KMS-11 (cell line): ENCODE measurements around the gene FBXO31.

Source experiments
- H2AFZ ChIP-seq: fragments of 200-600 bp; sonication (generic); 2 replicates; pipeline ENCODE4 v1.6.1; 2016; ENCODE audit warnings: antibody characterized with exemption, mixed run types, low read depth
- H3K27ac ChIP-seq: fragments of 200-600 bp; sonication (generic); 2 replicates; pipeline ENCODE4 v1.6.1; 2016; ENCODE audit warnings: mild to moderate bottlenecking, mixed run types
- H3K27me3 ChIP-seq: fragments of 200-600 bp; sonication (generic); 2 replicates; pipeline ENCODE4 v1.6.1; 2017; ENCODE audit warnings: mild to moderate bottlenecking, low read depth, mixed run types, moderate library complexity; ENCODE audit not compliant: insufficient read depth
- H3K36me3 ChIP-seq: fragments of 200-600 bp; sonication (generic); 2 replicates; pipeline ENCODE4 v1.6.1; 2017; ENCODE audit warnings: mild to moderate bottlenecking, mixed run types; ENCODE audit not compliant: insufficient read depth
- H3K4me1 ChIP-seq: fragments of 200-600 bp; sonication (generic); 2 replicates; pipeline ENCODE4 v1.6.1; 2016; ENCODE audit warnings: mild to moderate bottlenecking, low read depth, mixed run types; ENCODE audit not compliant: poor library complexity, severe bottlenecking
- H3K4me2 ChIP-seq: fragments of 200-600 bp; sonication (generic); 2 replicates; pipeline ENCODE4 v1.7.0; 2016; ENCODE audit warnings: mild to moderate bottlenecking, mixed run types
- H3K4me3 ChIP-seq: fragments of 200-600 bp; sonication (generic); IDR thresholded peaks from 2 replicates; pipeline ENCODE4 v1.6.1; 2017; ENCODE audit warnings: low read depth, low read length, mixed read lengths; ENCODE audit not compliant: insufficient read depth
- H3K79me2 ChIP-seq: fragments of 200-600 bp; sonication (generic); 2 replicates; pipeline ENCODE4 v1.6.1; 2016; ENCODE audit warnings: low read depth, mixed run types; ENCODE audit not compliant: insufficient read depth
- H3K9ac ChIP-seq: fragments of 200-600 bp; sonication (generic); 2 replicates; pipeline ENCODE4 v1.6.1; 2016; ENCODE audit warnings: mild to moderate bottlenecking, mixed run types
- H4K20me1 ChIP-seq: fragments of 200-600 bp; sonication (generic); 2 replicates; pipeline ENCODE4 v1.6.1; 2016; ENCODE audit warnings: mild to moderate bottlenecking, mixed run types; ENCODE audit not compliant: insufficient read depth
- TF ChIP-seq, protein P1 (sequence below): fragments of 200-600 bp; sonication (generic); conservative IDR thresholded peaks from 2 replicates; pipeline ENCODE4 v1.6.1; 2017; ENCODE audit warnings: low read depth, mild to moderate bottlenecking, antibody characterized with exemption, low read length, moderate library complexity, mixed read lengths

Gene FBXO31

DNA sequence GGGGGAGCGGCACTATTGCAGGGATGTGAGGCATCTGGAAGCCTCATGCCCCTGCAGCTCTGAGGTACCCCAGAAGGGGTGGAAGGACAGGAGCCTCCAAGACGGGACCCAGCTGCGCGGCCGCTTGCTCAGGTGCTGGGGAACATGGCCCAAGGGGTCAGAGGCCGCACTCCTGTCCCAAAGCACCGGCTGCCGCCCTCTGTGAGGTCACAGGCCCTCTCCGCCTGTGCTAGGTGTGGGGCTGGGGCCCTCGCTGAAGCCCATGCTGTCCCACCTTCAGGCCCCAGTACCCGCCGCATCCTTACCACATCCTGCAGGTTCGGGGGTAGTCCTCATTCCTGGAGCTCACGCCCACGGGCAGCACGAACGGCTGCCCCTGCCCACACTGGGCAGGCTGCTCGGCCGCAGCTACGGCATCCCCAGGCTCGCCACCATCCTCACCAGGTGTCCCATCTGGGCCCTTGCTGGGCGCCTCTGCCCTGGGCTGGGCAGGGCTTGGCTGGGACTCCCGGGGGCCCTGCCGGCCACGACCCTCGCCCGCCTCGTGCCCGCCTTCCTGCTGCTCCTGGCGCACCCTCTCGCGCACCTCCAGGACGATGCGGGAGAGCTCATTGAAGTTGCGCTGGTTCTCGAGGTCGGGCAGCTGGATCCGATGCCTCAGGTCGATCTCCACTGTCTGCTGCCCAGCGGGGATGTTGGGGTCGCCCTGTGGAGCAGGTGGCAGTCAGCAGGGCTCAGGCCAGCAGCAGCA is 49.8 kb downstream of the FBXO31 start:
- TF ChIP-seq, protein P1, sequence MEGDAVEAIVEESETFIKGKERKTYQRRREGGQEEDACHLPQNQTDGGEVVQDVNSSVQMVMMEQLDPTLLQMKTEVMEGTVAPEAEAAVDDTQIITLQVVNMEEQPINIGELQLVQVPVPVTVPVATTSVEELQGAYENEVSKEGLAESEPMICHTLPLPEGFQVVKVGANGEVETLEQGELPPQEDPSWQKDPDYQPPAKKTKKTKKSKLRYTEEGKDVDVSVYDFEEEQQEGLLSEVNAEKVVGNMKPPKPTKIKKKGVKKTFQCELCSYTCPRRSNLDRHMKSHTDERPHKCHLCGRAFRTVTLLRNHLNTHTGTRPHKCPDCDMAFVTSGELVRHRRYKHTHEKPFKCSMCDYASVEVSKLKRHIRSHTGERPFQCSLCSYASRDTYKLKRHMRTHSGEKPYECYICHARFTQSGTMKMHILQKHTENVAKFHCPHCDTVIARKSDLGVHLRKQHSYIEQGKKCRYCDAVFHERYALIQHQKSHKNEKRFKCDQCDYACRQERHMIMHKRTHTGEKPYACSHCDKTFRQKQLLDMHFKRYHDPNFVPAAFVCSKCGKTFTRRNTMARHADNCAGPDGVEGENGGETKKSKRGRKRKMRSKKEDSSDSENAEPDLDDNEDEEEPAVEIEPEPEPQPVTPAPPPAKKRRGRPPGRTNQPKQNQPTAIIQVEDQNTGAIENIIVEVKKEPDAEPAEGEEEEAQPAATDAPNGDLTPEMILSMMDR, result no peak
- Histone ChIP-seq H2AFZ (no peak overlapping the region), H3K9ac (no peak overlapping the region), H3K4me3 (no peak overlapping the region), H3K27ac (no peak overlapping the region), H3K36me3 (no peaks in the 10 kb centered on the region), H4K20me1 (no peaks in the 10 kb centered on the region), H3K4me2 (no peak overlapping the region), H3K4me1 (no peaks in the 10 kb centered on the region), H3K27me3 (no peaks in the 10 kb centered on the region), H3K79me2 (no peaks in the 10 kb centered on the region)

DNA sequence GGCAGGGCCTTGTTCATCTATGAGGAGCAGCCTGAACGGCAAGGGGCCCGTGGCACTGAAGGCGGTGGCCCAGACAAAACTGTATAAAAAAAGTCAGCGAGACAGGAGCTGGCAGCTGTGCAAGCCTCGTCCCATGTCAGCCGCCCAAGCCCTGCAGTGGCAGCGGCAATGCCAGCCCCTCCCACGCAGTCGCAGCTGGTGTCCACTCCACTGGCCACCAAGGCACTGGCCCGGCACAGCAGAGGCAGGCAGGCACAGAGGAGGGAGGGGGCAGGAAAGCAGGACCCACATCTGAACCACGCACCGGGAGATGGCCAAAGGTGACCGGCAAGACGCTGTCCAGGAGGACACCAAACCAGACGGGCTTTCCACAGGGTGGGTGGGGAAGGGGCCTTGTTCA is 50.5 kb downstream of the FBXO31 start:
- H4K20me1 ChIP-seq, result no peaks in the 10 kb centered on the region
- no peak overlapping the region for H3K4me3 ChIP-seq
- no peaks in the 10 kb centered on the region for H3K27me3 ChIP-seq
- H3K36me3 ChIP-seq, result no peaks in the 10 kb centered on the region
- no peaks in the 10 kb centered on the region for H3K4me1 ChIP-seq
- no peak overlapping the region for H3K9ac ChIP-seq
- TF ChIP-seq, protein P1, result no peak
- no peaks in the 10 kb centered on the region for H3K79me2 ChIP-seq
- no peak overlapping the region for H2AFZ ChIP-seq
- H3K27ac ChIP-seq, result no peak overlapping the region
- no peak overlapping the region for H3K4me2 ChIP-seq

DNA sequence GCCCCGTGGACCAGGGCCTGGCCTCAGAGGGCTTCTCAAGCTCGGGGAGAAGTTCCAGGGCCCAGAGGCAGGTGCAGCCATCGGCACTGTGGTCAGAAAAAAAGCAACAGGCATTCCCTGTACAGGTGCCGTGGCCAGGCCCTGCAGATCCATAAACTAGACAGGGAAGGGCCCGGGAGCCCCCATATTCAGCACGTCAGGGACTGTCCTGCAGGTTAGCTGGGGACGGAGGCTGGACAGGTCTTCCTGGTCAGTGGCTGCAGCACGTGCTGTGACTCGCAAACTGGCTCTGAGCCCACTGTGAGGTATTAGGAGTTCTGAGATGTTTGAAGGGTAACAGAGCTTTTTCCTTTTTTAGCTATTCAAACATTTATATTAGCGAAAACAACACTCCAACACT is 51.4 kb downstream of the FBXO31 start:
- H3K4me1 ChIP-seq, result no peaks in the 10 kb centered on the region
- H3K4me3 ChIP-seq, result no peak overlapping the region
- no peak overlapping the region for H3K4me2 ChIP-seq
- no peaks in the 10 kb centered on the region for H3K79me2 ChIP-seq
- no peak overlapping the region for H2AFZ ChIP-seq
- no peaks in the 10 kb centered on the region for H4K20me1 ChIP-seq
- no peaks in the 10 kb centered on the region for H3K27me3 ChIP-seq
- TF ChIP-seq, protein P1, result no peak
- H3K9ac ChIP-seq, result no peak overlapping the region
- H3K36me3 ChIP-seq, result no peaks in the 10 kb centered on the region
- H3K27ac ChIP-seq, result no peak overlapping the region

DNA sequence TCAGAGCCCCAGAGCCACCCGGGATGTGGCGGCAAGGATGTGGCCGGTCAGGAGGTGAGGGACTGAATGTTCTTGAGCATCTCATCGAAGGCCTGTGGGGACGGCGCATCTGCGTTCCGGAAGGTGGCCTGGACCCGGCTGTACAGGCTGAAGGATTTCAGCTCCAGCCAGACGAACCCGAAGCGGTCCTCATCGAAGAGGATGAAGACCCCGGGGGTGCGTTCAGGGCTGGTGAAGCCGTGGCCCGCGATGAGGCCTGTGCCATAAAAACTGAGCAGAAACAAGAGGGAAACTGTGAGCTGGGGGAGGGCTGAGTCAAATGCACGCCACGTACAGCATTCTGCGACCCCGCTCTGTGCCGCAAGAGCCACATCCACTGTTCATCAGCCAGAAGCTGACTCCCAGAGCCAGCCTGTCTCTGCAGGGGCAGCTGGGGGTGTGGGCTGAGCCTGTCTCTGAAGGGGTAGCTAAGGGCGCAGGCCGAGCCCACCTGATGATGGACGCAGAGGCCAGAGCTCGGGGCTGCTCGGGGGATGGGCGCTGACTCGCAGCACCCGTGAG is 52.3 kb downstream of the FBXO31 start:
- Histone ChIP-seq H3K27me3 (no peaks in the 10 kb centered on the region), H3K4me2 (no peak overlapping the region), H3K36me3 (no peaks in the 10 kb centered on the region), H3K27ac (no peak overlapping the region), H3K4me3 (no peak overlapping the region), H4K20me1 (no peaks in the 10 kb centered on the region), H3K4me1 (no peaks in the 10 kb centered on the region), H3K9ac (no peak overlapping the region), H3K79me2 (no peaks in the 10 kb centered on the region), H2AFZ (no peak overlapping the region)
- TF ChIP-seq, protein P1, result no peak
